DOHH2 (cell line): Measurements from ENCODE around the gene OR10V1.

ENCODE experiments used
- H3F3A ChIP-seq: fragments of 200-600 bp; sonication (generic), shearing (Covaris generic); 2 replicates; pipeline ENCODE4 v1.6.0; 2016; ENCODE audit warnings: antibody characterized with exemption, mild to moderate bottlenecking; ENCODE audit not compliant: control insufficient read depth, insufficient read depth
- H3K27ac ChIP-seq: fragments of 200-600 bp; sonication (generic); 2 replicates; pipeline ENCODE4 v1.5.1; 2014; ENCODE audit warnings: low read depth, mild to moderate bottlenecking, low read length, moderate library complexity
- H3K27me3 ChIP-seq: fragments of 200-600 bp; sonication (generic); 2 replicates; pipeline ENCODE4 v1.6.1; 2014; ENCODE audit warnings: mild to moderate bottlenecking, low read length, mixed read lengths; ENCODE audit not compliant: control insufficient read depth
- H3K36me3 ChIP-seq: fragments of 200-600 bp; sonication (generic); 2 replicates; pipeline ENCODE4 v1.6.1; 2014; ENCODE audit warnings: mild to moderate bottlenecking, low read length, moderate library complexity, mixed read lengths; ENCODE audit not compliant: control insufficient read depth
- H3K4me1 ChIP-seq: fragments of 200-600 bp; sonication (generic); 2 replicates; pipeline ENCODE4 v1.6.1; 2014; ENCODE audit warnings: mild to moderate bottlenecking, low read length, mixed read lengths; ENCODE audit not compliant: control insufficient read depth
- H3K4me2 ChIP-seq: fragments of 200-600 bp; sonication (generic); 2 replicates; pipeline ENCODE4 v1.6.0; 2014; ENCODE audit warnings: mild to moderate bottlenecking, low read length, moderate library complexity
- H3K4me3 ChIP-seq: fragments of 200-600 bp; sonication (generic); 2 replicates; pipeline ENCODE4 v1.5.1; 2014; ENCODE audit warnings: mild to moderate bottlenecking, low read length, mixed read lengths
- H3K79me2 ChIP-seq: fragments of 200-600 bp; sonication (generic); 2 replicates; pipeline ENCODE4 v1.6.1; 2014; ENCODE audit warnings: mild to moderate bottlenecking, low read length, mixed read lengths; ENCODE audit not compliant: control insufficient read depth
- H3K9me2 ChIP-seq: fragments of 200-600 bp; sonication (generic); replicated peaks from 2 replicates; pipeline ENCODE4 v1.6.1; 2014; ENCODE audit warnings: mild to moderate bottlenecking, low read length, mixed read lengths; ENCODE audit not compliant: control insufficient read depth
- H3K9me3 ChIP-seq: fragments of 200-600 bp; sonication (generic); 2 replicates; pipeline ENCODE4 v1.6.1; 2014; ENCODE audit warnings: antibody characterized with exemption, low read length, mixed read lengths; ENCODE audit not compliant: control insufficient read depth, insufficient read depth
- H4K20me1 ChIP-seq: fragments of 200-600 bp; sonication (generic); 2 replicates; pipeline ENCODE4 v1.6.0; 2014; ENCODE audit warnings: low read depth, mild to moderate bottlenecking, antibody characterized with exemption, low read length, moderate library complexity; ENCODE audit not compliant: control insufficient read depth, insufficient read depth
- CTCF ChIP-seq: fragments of 200-600 bp; sonication (generic); IDR thresholded peaks from one replicate; pipeline ENCODE4 v1.5.1; 2014; ENCODE audit warnings: antibody characterized with exemption, mild to moderate bottlenecking, low read depth, low read length; ENCODE audit not compliant: poor library complexity, severe bottlenecking
- EZH2phosphoT487 ChIP-seq: fragments of 200-600 bp; sonication (generic); IDR thresholded peaks from 2 replicates; pipeline ENCODE4 v1.6.1; 2017; ENCODE audit warnings: borderline replicate concordance, mild to moderate bottlenecking, antibody characterized with exemption, low read length, moderate library complexity, mixed read lengths

OR10V1 gene

GRCh38 chr11:59674291-59674690 lies 39.4 kb downstream of the OR10V1 start:
- H3K4me3 ChIP-seq: no peak overlapping the region
- H3K4me1 ChIP-seq: peaks cover 12% of the 10 kb centered on the region
- H3K9me2 ChIP-seq: no peaks in the 10 kb centered on the region
- H3K27ac ChIP-seq: no peak overlapping the region
- H3K4me2 ChIP-seq: no peak overlapping the region
- no peaks in the 10 kb centered on the region for H3K9me3 ChIP-seq
- no peaks in the 10 kb centered on the region for H4K20me1 ChIP-seq
- H3K79me2 ChIP-seq: peaks cover 4% of the 10 kb centered on the region
- H3F3A ChIP-seq: no peaks in the 10 kb centered on the region
- H3K36me3 ChIP-seq: no peaks in the 10 kb centered on the region
- no peaks in the 10 kb centered on the region for H3K27me3 ChIP-seq
- TF ChIP-seq CTCF (no peak), EZH2phosphoT487 (no peak)

- no peak for TF ChIP-seq CTCF
- TF ChIP-seq EZH2phosphoT487: no peak
- Histone ChIP-seq H3K4me1 (peaks cover 12% of the 10 kb centered on the region), H3K36me3 (peaks cover 2% of the 10 kb centered on the region; the same call in 1 of the 2 replicates), H3K27ac (no peak overlapping the region), H3F3A (no peaks in the 10 kb centered on the region), H3K27me3 (no peaks in the 10 kb centered on the region), H4K20me1 (no peaks in the 10 kb centered on the region), H3K4me2 (no peak overlapping the region), H3K9me3 (no peaks in the 10 kb centered on the region), H3K4me3 (no peak overlapping the region), H3K79me2 (peaks cover 9% of the 10 kb centered on the region), H3K9me2 (no peaks in the 10 kb centered on the region)
Observed at GRCh38 chr11:59673291-59673690, 40.4 kb downstream of the OR10V1 start.

GRCh38 chr11:59671471-59671870 lies 42.2 kb downstream of the OR10V1 start:
- H3K4me3 ChIP-seq: no peak overlapping the region
- peaks cover 27% of the 10 kb centered on the region for H3K79me2 ChIP-seq
- no peaks in the 10 kb centered on the region; the same call in 1 of the 2 replicates for H4K20me1 ChIP-seq
- TF ChIP-seq EZH2phosphoT487 (no peak), CTCF (no peak)
- H3K4me1 ChIP-seq: peaks cover 25% of the 10 kb centered on the region
- 0 out of 2 replicates have a peak, but pooled peaks cover 2% of the 10 kb centered on the region for H3F3A ChIP-seq
- H3K27me3 ChIP-seq: no peaks in the 10 kb centered on the region
- H3K36me3 ChIP-seq: peaks cover 20% of the 10 kb centered on the region
- no peak overlapping the region for H3K4me2 ChIP-seq
- no peaks in the 10 kb centered on the region for H3K9me2 ChIP-seq
- no peak overlapping the region for H3K27ac ChIP-seq
- H3K9me3 ChIP-seq: no peaks in the 10 kb centered on the region

GRCh38 chr11:59669611-59670009 lies 44.0 kb downstream of the OR10V1 start:
- Histone ChIP-seq H3K9me2 (no peaks in the 10 kb centered on the region), H3K4me3 (peak overlapping the region; percentile 79), H3K4me1 (peaks cover 25% of the 10 kb centered on the region), H3K27me3 (no peaks in the 10 kb centered on the region), H3K36me3 (peaks cover 37% of the 10 kb centered on the region), H4K20me1 (no peaks in the 10 kb centered on the region; the same call in 1 of the 2 replicates), H3K4me2 (peak overlapping the region; percentile 77), H3K79me2 (peaks cover 39% of the 10 kb centered on the region), H3K9me3 (no peaks in the 10 kb centered on the region), H3K27ac (peak overlapping the region; percentile 52), H3F3A (0 out of 2 replicates have a peak, but pooled peaks cover 2% of the 10 kb centered on the region)
- no peak for TF ChIP-seq CTCF
- TF ChIP-seq EZH2phosphoT487: no peak
